Right atrium auricular region (tissue), 2 donors: ENCODE results near the gene DNMBP. TPM values are rescaled to one million over a fixed set of nuclear protein-coding genes. Genes with fewer than 3 reads are reported as not detected.
"Not testable (repeated sequence)": the region's sequence is repeated elsewhere in the genome, so short reads cannot be mapped to it uniquely, and the experiment has no call there.

Experiments
- DNase-seq: peaks from one replicate; pipeline ENCODE4 v3.0.0-alpha.2; 2019; ENCODE audit warnings: low spot score
- H3K27ac ChIP-seq, 2 donors: fragments of 200-600 bp; sonication (generic); 1 replicate in 1 of 2; 2 replicates in 1 of 2; pipeline ENCODE4 v1.5.1; 2016 to 2019
- H3K27me3 ChIP-seq, 2 donors: fragments of 200-600 bp; sonication (generic); one replicate each; pipeline versions ENCODE4 v1.5.1 to v1.6.0; 2017 to 2019
- H3K36me3 ChIP-seq: fragments of 200-600 bp; sonication (generic); one replicate; pipeline ENCODE4 v1.5.1; 2016
- H3K4me1 ChIP-seq, 2 donors: fragments of 200-600 bp; sonication (generic); one replicate each; pipeline versions ENCODE4 v1.5.1 to v1.6.0; 2017 to 2019
- H3K4me3 ChIP-seq, 2 donors: fragments of 200-600 bp; sonication (generic); 1 replicate in 1 of 2; 2 replicates in 1 of 2; pipeline ENCODE4 v1.5.1; 2017 to 2019; ENCODE audit warnings: mild to moderate bottlenecking in 1 of 2, moderate library complexity in 1 of 2
- H3K9me3 ChIP-seq, 2 donors: fragments of 200-600 bp; sonication (generic); one replicate each; pipeline ENCODE4 v1.5.1; 2019
- total RNA-seq, 2 donors: library from RNA; depleted of rRNA; stranded (reverse); fragments of >200 nt; gene quantifications; one replicate each; pipeline ENCODE4 v1.1.0, GENCODE V29; 2016
- TF ChIP-seq, protein P1 (sequence below), 2 donors: fragments of 200-600 bp; sonication (generic); IDR thresholded peaks; one replicate each; pipeline ENCODE4 v1.5.1; 2019; ENCODE audit warnings: antibody characterized with exemption in 2 of 2

DNMBP gene
- total RNA-seq, 2 donors from 2014 or later = 5.8 to 8.2 TPM

DNA sequence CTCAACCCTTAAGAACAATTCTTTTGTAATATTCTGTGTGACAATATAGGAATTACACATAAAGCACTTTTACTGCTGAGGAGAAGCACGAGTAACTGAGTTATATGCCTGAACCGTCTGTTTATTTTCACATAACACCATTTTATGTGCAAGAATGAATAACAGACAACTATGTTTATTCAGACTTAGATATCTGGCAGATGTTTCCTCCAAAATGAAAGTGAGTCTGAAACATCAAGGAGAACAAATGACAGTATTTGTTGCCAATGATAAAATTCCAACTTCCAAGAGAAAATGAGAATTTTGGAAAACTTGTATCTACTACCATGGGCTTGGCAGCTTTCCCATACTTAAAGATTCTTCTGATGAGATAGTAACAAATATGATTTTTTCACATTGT is 51.4 kb downstream of the DNMBP start:
- TF ChIP-seq, protein P1, sequence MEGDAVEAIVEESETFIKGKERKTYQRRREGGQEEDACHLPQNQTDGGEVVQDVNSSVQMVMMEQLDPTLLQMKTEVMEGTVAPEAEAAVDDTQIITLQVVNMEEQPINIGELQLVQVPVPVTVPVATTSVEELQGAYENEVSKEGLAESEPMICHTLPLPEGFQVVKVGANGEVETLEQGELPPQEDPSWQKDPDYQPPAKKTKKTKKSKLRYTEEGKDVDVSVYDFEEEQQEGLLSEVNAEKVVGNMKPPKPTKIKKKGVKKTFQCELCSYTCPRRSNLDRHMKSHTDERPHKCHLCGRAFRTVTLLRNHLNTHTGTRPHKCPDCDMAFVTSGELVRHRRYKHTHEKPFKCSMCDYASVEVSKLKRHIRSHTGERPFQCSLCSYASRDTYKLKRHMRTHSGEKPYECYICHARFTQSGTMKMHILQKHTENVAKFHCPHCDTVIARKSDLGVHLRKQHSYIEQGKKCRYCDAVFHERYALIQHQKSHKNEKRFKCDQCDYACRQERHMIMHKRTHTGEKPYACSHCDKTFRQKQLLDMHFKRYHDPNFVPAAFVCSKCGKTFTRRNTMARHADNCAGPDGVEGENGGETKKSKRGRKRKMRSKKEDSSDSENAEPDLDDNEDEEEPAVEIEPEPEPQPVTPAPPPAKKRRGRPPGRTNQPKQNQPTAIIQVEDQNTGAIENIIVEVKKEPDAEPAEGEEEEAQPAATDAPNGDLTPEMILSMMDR (IDR thresholded peaks at IDR 0.05) = no peak
- Histone ChIP-seq H3K27me3 (no peaks in the 10 kb centered on the region), H3K36me3 (peaks cover 29% of the 10 kb centered on the region), H3K27ac (no peak overlapping the region), H3K4me1 (peaks cover 0 to 5% of the 10 kb centered on the region in 2 donors), H3K4me3 (no peak overlapping the region), H3K9me3 (no peaks in the 10 kb centered on the region)
- DNase-seq = no peak

DNA sequence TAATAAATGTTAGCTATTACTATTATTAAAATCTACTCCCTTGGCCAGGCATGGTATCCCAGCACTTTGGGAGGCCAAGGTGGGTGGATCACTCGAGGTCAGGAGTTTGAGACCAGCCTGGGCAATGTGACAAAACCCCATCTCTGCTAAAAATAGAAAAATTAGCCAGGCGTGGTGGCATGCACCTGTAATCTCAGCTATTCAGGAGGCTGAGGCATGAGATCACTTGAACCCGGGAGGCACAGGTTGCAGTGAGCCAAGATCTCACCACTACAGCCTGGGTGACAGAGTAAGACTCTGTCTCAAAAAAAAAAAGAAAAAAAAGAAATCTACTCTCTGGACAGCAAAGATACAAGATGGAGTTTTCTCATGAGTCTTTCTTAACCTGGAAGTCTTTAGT is 56.2 kb downstream of the DNMBP start:
- DNase-seq, H3K4me3 ChIP-seq, H3K4me1 ChIP-seq, H3K27ac ChIP-seq, H3K27me3 ChIP-seq: not testable (repeated sequence)
- H3K9me3 ChIP-seq = peaks cover 0 to 11% of the 10 kb centered on the region in 2 donors
- peaks cover 34% of the 10 kb centered on the region for H3K36me3 ChIP-seq

DNA sequence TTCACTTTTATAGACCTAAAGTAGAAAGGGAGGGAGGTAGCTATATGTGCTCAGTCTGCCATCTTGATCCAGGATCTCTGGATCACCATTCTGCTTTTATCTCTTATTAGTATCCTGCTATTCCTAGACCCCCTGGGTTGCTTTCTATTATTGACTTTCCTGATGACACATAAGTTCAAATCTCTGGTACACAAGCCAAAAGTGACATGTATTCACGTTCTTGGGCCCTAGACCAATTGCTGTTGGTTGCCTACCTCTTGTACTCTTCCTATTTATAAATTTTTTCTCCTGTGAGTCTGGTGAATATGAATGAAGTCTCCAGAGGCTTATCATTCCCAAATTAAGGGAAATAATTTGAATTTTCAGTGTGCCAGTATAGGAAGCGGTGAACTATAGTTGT is 56.9 kb downstream of the DNMBP start:
- Histone ChIP-seq H3K4me3 (no peak overlapping the region), H3K36me3 (peaks cover 34% of the 10 kb centered on the region), H3K27me3 (no peaks in the 10 kb centered on the region), H3K4me1 (no peaks in the 10 kb centered on the region), H3K27ac (no peak overlapping the region), H3K9me3 (peaks cover 0 to 11% of the 10 kb centered on the region in 2 donors)
- TF ChIP-seq, protein P1 (IDR thresholded peaks at IDR 0.05) = no peak
- no peak for DNase-seq

DNA sequence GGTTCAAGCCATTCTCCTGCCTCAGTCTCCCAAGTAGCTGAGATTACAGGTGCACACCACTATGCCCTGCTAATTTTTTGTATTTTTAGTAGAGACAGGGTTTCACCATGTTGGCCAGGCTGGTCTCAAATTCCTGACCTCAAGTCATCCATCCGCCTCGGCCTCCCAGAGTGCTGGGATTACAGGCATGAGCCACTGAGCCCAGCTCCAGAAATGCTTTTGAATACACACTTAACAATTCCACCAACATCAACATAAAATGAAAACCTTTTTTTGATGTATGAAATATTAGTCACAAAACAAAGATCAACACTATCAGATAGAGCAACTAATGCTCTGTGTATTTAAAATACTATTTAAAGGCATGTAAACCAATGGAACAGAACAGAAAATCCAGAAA is 63.7 kb downstream of the DNMBP start:
- H3K27me3 ChIP-seq, H3K9me3 ChIP-seq, H3K4me3 ChIP-seq, H3K36me3 ChIP-seq, H3K27ac ChIP-seq, DNase-seq: not testable (repeated sequence)
- H3K4me1 ChIP-seq = peaks cover 0 to 16% of the 10 kb centered on the region in 2 donors

DNA sequence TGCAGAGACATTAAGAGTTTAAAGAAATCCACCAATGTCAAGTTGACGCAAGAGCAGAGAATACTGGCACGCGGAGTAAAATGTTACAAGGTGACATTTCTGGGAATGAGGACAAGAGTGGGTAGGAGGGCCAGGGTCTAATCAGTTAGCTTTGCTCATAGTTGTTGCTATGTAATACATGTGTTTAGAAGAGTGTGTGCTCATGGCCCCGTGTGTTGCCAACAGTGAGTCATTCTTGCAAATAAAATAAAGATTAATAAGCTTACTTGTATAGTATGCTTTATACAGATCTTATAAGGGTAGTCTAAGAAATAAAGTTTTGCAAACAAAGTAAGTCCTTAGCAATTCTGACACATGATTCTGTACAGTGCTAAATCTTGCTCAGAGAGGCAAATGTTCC is 64.5 kb downstream of the DNMBP start:
- Histone ChIP-seq H3K36me3 (no peaks in the 10 kb centered on the region), H3K27ac (peak overlapping the region in 1 of 2 donors; percentile 40), H3K27me3 (no peaks in the 10 kb centered on the region), H3K4me1 (peaks cover 0 to 16% of the 10 kb centered on the region in 2 donors), H3K9me3 (no peaks in the 10 kb centered on the region), H3K4me3 (no peak overlapping the region)
- TF ChIP-seq, protein P1 (IDR thresholded peaks at IDR 0.05) = no peak
- DNase-seq = peak; percentile 70

DNA sequence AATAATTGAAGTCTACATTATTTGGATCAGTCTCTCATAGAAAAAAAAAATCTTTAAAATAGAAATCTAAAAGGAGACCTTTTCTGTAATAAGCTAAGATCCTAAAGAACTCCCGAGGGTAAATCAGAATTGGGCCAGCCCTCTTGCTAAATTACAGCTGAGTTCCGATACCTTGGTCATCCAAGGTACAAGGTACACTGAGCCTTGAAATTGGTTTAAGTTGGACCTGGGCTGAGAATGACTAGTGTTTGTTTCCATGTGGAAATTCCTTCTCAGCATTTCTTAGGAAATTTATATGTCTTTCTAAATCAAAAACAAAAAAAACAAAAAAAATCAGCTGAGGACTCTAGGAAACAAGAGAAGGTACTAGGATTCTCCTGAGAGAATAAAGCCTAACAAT is 64.9 kb downstream of the DNMBP start:
- Histone ChIP-seq H3K4me1 (peaks cover 0 to 16% of the 10 kb centered on the region in 2 donors), H3K27ac (peak overlapping the region in 1 of 2 donors; percentile 40)

DNA sequence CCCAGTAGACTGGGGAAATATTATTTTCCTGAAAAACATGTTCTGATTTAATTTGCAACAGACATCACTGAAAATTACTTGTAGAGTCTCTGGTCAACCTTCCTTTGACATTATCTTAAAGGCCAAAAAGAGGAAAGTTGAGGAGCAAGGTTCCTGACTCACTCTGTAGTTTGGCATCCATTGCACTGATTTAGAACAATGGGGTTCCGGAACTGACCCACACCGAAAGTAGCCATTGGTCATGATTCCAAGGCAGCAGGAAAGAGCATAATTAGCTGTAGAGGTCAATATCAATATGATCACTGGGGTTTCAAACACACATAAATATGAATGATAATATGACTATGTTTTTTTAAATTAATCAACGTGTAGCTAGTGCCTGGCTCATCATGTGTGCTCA is 65.8 kb downstream of the DNMBP start:
- no peak for DNase-seq
- Histone ChIP-seq H3K27ac (no peak overlapping the region), H3K9me3 (no peaks in the 10 kb centered on the region), H3K4me3 (no peak overlapping the region), H3K4me1 (peaks cover 0 to 16% of the 10 kb centered on the region in 2 donors), H3K36me3 (no peaks in the 10 kb centered on the region), H3K27me3 (no peaks in the 10 kb centered on the region)
- TF ChIP-seq, protein P1 (IDR thresholded peaks at IDR 0.05) = no peak

More for the DNA sequence above, 64.9 kb downstream of the DNMBP start:
- Histone ChIP-seq H3K4me3 (no peak overlapping the region), H3K36me3 (no peaks in the 10 kb centered on the region), H3K27me3 (no peaks in the 10 kb centered on the region), H3K9me3 (no peaks in the 10 kb centered on the region)
- DNase-seq = no peak
- TF ChIP-seq, protein P1 (IDR thresholded peaks at IDR 0.05) = no peak
